HG02610 (cell line): ENCODE results near the gene PKP3.

Experiments
- ATAC-seq: cut with Tn5 transposase; IDR thresholded peaks from one replicate; pipeline ENCODE4 v1.9.1; 2021; ENCODE audit warnings: mild to moderate bottlenecking, moderate library complexity; ENCODE audit not compliant: unreplicated experiment

PKP3 gene

GRCh38 chr11:442611-443081, 48.6 kb downstream of the PKP3 start:
- no peak for ATAC-seq

DNA sequence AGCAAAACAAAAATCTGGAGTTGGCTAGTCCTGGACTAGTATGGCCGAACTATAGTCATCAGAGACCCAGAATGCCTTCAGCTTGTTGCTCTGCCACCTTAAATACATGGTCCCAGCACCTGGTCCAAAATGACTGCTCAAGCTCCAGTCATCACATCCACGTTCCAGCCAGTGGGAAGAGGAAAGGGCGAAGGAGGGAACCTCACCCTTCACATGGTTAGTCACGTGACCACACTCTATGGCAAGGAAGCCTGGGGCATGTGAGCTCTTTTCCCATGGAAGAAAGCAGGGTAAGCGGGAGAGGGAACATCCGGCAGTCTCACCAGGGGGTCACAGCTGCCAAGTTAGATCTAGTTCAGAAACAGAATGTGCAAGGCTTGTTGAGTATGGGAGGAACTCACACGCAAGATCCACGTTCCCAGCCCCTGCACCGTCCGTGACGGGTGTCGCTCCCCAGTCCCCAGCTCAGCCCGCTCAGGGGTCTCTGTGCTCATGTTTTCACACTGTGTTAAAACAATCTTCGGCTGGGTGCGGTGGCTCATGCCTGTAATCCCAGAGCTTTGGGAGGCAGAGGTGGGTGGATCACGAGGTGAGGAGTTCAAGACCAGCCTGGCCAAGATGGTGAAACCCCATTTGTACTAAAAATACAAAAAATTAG, 49.7 kb downstream of the PKP3 start:
- ATAC-seq, result no peak

- ATAC-seq, result no peak
Measured at GRCh38 chr11:444396-445144, 50.6 kb downstream of the PKP3 start.

DNA sequence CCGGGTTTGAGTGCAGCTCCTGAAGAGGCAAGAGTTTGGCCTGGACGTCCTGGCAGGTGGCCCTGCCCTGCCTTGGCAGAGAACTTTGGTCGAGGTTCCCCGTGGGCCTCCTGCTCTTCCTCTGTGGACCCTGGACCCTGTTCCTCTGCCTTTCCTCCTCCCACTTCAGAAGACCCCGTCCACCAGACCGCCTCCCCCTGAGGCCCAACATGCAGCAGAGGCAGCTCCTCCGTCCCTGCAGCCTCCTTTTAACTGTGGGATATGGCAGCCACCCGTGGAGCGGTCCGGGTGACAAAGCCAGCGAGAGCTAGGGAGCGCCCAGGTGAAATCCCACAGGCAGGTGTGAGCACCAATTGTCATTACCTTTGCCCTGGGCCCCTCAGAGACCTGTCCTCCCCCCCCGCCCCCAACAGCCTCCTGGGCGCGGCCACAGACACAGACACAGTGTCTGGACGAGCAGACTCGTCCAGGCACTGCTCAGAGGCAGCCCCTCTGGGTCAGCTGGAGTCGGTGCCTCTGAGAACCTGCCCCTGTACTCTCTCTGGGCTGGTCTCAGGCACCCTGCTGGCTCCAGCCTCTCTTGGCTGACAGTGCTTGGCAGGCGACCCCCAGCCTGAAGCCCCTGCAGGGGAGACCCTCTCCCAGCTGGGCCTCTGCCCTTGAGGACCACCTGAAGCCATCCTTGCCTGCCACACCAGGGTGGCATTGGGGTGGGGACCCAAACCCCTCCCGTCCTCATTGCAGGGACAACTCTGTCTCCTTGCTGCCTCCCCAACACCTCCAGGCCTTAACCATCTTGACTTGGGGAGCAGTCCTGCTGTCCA, 52.0 kb downstream of the PKP3 start:
- no peak for ATAC-seq

GRCh38 chr11:446891-447290, 52.9 kb downstream of the PKP3 start:
- no peak for ATAC-seq

DNA sequence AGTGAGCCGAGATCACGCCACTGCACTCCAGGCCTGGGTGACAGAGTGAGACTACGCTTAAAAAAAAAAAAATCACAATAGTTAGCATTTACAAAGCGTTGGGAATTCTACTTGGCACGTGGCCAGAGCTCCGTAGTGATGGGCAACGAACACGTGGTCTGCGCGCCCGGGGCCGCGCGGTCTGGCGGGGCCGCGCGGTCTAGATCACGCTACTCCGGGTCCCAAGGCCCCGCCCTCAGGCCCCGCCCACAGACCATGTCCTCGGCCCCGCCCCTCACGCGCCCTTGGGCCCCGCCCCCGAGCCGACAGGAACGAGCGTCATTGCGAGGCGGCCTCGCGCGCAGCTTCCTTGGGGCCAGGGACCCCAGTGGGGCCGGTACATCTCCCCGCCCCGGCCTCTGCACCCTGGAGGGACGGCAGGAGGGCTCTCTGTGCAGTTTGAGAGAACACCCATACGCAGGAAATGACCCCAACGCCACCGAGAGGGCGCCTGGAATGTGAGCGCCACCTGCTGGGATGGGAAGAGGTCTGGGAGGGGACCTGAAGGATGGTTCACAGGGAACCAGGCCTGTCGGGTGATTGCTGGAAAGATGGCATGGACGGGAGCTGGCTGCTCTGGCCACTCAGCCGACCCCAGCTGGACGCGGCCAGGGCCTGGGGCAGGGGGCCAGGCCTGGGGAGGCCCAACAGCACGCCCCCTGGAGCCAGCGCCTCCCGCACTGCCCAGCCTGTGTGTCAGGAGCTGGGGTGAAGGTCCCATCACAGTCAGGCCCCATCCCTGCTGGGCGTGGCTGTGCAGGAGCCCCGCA, 54.1 kb downstream of the PKP3 start:
- peak; percentile 58 for ATAC-seq

- ATAC-seq, result peak; percentile 80
Measured at GRCh38 chr11:449889-450808, 56.1 kb downstream of the PKP3 start, which contains the start of gene PTDSS2. TSS of gene PTDSS2 (plus strand) at chr11:450279. CDS start at chr11:450456, 177 bp downstream.

DNA sequence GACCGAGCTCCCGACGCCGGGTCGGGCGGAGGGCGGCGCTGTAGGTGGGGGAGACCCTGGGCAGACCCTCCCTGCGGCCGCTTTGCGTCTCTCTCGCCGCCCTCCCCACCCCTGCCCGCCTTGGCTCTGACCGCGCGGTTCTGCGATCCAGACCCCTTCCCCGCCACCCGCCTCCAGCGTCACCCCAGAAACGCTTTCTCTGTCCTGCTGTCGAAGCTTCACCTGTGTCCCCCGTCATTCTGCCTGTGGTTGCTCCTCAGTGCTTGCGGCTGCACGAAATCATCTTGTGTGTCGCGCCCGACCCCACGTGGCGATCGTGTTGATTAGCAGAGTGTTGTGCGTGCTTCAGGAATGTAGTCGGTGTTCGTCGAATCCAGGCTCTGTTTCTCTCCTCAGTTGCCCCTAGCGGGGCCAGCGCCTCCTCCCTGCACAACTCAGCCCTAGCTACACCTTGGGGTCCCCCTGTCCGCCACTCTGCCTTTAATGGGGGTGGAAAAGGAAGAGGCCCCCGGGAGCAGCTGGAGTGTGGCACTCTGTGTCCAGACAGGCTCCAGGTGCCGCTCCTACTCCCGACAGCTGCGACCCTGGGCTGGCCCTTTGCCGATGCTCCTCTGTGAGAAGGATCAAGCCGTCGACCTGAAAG, 56.9 kb downstream of the PKP3 start:
- ATAC-seq, result no peak

DNA sequence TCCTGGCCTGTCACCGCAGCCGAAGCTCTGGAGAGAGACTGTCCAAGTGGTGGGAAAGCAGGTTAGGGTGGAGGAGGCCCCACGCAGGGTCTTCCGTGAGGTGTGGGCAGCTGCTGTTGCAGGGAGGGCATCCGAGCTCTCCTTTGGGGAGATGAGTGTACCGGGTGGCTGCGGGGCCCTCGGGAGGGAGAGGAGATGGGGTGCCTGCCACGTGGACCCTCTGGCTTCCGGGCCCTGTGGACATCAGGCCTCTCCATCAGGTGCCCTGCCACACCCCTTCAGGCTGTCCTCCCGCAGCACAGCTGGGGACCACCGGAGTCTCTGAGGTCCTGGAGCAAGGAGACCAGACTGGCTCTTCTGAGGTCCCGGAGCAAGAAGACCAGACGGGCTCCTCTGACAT, 57.7 kb downstream of the PKP3 start:
- ATAC-seq, result no peak

DNA sequence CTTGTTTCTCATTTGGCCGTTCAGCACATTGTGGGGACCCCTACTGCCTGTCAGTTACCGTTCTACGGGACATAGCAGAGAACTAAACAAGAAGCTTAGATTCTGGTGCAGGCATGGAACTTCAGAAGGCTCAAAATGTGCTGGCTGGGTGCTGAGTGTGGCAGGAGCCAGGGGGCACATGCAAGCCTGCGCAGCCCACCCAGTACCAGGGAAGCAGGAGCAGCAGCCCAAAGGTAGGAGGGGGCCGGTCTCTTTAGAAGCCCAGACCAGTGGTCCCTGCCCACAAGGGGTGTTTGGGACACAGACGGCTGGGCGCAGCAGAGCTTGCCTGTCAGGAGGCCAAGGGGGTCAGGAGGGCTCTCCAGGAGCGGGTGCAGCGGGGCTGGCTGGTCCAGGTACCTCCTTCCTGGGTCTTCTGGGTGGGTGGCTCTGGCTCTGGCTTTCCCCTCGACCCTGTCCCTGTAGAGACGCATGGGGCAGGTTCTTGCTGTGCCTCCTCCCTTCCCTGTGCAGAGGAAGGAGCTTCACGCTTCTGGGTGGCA, 58.3 kb downstream of the PKP3 start:
- ATAC-seq, result no peak

DNA sequence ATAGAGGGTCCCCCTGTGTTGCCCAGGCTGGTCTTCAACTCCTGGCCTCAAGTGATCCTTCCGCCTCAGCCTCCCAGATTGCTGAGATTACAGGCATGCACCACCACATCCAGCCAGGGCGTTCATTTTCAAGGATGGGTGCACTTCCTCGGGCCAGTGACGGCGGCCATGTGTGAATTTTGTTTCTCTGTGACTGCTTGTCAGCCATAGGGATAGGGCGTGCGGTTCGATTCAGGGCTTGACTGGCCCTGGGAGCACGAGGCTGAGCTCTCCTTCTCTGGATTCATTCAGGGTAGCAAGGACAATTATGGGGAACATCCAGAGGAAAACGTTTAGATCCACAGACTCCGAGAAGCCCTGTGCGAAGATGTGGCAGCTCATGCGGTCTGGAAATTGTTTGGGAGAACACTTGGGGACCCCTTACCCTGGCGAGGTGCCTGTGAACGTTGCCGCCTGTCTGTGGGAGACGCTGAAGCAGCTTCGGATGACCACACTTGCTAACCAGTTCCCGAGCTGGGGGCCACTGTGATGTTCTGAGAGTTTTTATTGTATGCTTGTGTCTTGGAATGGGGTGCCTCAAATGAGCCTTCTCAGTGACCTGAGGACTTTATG, 59.0 kb downstream of the PKP3 start:
- no peak for ATAC-seq

DNA sequence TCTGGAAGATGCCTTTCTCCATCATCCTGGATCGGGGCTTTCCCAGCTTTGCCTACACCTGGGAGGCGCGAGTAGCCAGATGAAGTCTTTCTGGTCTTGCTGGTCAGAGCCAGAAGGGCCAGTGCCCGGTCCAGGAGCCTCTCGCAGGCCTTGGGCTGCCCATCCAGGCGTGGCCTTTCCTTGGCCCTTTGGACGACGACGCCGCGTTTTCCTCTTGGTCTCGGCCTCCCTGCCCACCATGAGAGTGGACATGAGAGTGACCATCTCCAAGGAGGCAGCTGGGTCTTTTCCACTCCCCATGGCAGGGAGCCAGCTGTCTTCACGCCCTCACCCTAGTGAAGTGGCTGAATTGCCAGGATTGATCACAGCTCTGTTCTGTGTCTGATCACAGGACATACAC, 59.6 kb downstream of the PKP3 start:
- ATAC-seq, result no peak

DNA sequence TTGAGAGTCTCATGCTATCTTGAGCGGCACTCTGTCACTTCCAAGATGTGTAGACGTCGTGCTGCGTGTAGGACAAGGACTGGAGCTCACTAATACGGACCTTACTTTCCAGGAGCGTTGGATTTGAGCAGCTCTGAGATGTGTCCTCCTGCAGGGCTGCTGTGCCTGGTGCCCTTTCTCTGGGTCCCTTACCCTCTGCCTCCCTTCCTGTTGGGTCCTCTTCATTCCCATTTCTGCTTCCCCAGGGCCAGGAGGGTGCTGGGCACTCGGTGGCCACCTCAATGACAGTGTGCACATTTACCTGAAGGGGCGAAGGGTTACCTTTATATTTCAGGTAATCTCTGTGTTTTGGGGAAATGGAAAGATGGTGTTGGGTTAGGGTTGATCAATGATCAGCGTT, 60.0 kb downstream of the PKP3 start:
- ATAC-seq, result no peak
